H9 (cell line): ENCODE measurements around the gene ANO9. TPM values are rescaled to one million over a fixed set of nuclear protein-coding genes. Genes with fewer than 3 reads are reported as not detected.

Experiments used
- DNase-seq: peaks from one replicate; pipeline ENCODE4 v3.0.0-alpha.2; 2017
- H2AFZ ChIP-seq: one replicate; pipeline ENCODE4 v1.6.1; 2013; ENCODE audit warnings: mild to moderate bottlenecking, low read length, control low read depth, moderate library complexity
- H2AK5ac ChIP-seq: 2 replicates; pipeline ENCODE4 v1.6.1; 2013; ENCODE audit warnings: low read length, control low read depth, mixed read lengths; ENCODE audit not compliant: insufficient read length
- H2BK120ac ChIP-seq: one replicate; pipeline ENCODE4 v1.6.1; 2013; ENCODE audit warnings: low read depth, mild to moderate bottlenecking, low read length, control low read depth, inconsistent platforms; ENCODE audit not compliant: poor library complexity, severe bottlenecking
- H2BK12ac ChIP-seq: 2 replicates; pipeline ENCODE4 v1.6.1; 2013; ENCODE audit warnings: low read length, control low read depth, mixed read lengths, low read depth; ENCODE audit not compliant: insufficient read length
- H2BK15ac ChIP-seq: 2 replicates; pipeline ENCODE4 v1.6.1; 2013; ENCODE audit warnings: low read depth, low read length, control low read depth
- H2BK20ac ChIP-seq: one replicate; pipeline ENCODE4 v1.6.1; 2013; ENCODE audit warnings: low read depth, mild to moderate bottlenecking, low read length, control low read depth, inconsistent platforms; ENCODE audit not compliant: poor library complexity, severe bottlenecking
- H2BK5ac ChIP-seq: 2 replicates; pipeline ENCODE4 v1.6.1; 2013; ENCODE audit warnings: low read length, control low read depth, mixed read lengths; ENCODE audit not compliant: insufficient read length
- H3K14ac ChIP-seq: 2 replicates; pipeline ENCODE4 v1.6.1; 2013; ENCODE audit warnings: low read length, control low read depth; ENCODE audit not compliant: insufficient read depth
- H3K18ac ChIP-seq: 2 replicates; pipeline ENCODE4 v1.6.1; 2013; ENCODE audit warnings: low read depth, mild to moderate bottlenecking, mixed read lengths, low read length, control low read depth; ENCODE audit not compliant: insufficient read length
- H3K23ac ChIP-seq: 2 replicates; pipeline ENCODE4 v1.6.1; 2013; ENCODE audit warnings: low read length, control low read depth, mixed read lengths, low read depth; ENCODE audit not compliant: insufficient read length
- H3K23me2 ChIP-seq: 2 replicates; pipeline ENCODE4 v1.6.1; 2013; ENCODE audit warnings: low read depth, mild to moderate bottlenecking, mixed read lengths, low read length, control low read depth; ENCODE audit not compliant: insufficient read length, poor library complexity, severe bottlenecking
- H3K27ac ChIP-seq: 2 replicates; pipeline ENCODE4 v1.5.1; 2013; ENCODE audit warnings: low read length, control low read depth, mixed read lengths, low read depth; ENCODE audit not compliant: insufficient read length
- H3K27me3 ChIP-seq: 2 replicates; pipeline ENCODE4 v1.6.1; 2013; ENCODE audit warnings: low read length, control low read depth, inconsistent platforms; ENCODE audit not compliant: insufficient read depth
- H3K4ac ChIP-seq: 2 replicates; pipeline ENCODE4 v1.6.1; 2013; ENCODE audit warnings: low read depth, mild to moderate bottlenecking, control low read depth, inconsistent platforms, low read length, moderate library complexity
- H3K4me1 ChIP-seq: 2 replicates; pipeline ENCODE4 v1.6.1; 2013; ENCODE audit warnings: low read length, control low read depth, inconsistent platforms; ENCODE audit not compliant: insufficient read depth
- H3K4me2 ChIP-seq: 2 replicates; pipeline ENCODE4 v1.6.1; 2013; ENCODE audit warnings: low read length, control low read depth, mixed read lengths; ENCODE audit not compliant: insufficient read length, insufficient read depth
- H3K56ac ChIP-seq: 2 replicates; pipeline ENCODE4 v1.6.1; 2013; ENCODE audit warnings: low read depth, mild to moderate bottlenecking, mixed read lengths, low read length, control low read depth; ENCODE audit not compliant: insufficient read length
- H3K79me1 ChIP-seq: 2 replicates; pipeline ENCODE4 v1.6.1; 2013; ENCODE audit warnings: low read depth, mild to moderate bottlenecking, moderate library complexity, low read length, control low read depth, inconsistent platforms; ENCODE audit not compliant: insufficient read depth, poor library complexity, severe bottlenecking
- H3K79me2 ChIP-seq: 2 replicates; pipeline ENCODE4 v1.6.1; 2013; ENCODE audit warnings: low read length, control low read depth, inconsistent platforms; ENCODE audit not compliant: insufficient read depth
- H3K9ac ChIP-seq: 2 replicates; pipeline ENCODE4 v1.6.1; 2013; ENCODE audit warnings: low read length, control low read depth, mixed read lengths; ENCODE audit not compliant: insufficient read length; ENCODE audit errors: extremely low read depth
- H3K9me3 ChIP-seq: one replicate; pipeline ENCODE4 v1.6.1; 2013; ENCODE audit warnings: low read depth, low read length, inconsistent platforms; ENCODE audit not compliant: control insufficient read depth
- H3T11ph ChIP-seq: one replicate; pipeline ENCODE4 v1.6.1; 2013; ENCODE audit warnings: mild to moderate bottlenecking, low read length, control low read depth, inconsistent platforms
- H4K20me1 ChIP-seq: one replicate; pipeline ENCODE4 v1.6.1; 2013; ENCODE audit not compliant: control insufficient read depth, insufficient read length, insufficient read depth
- H4K5ac ChIP-seq: 2 replicates; pipeline ENCODE4 v1.6.1; 2013; ENCODE audit warnings: low read depth, mild to moderate bottlenecking, mixed read lengths, low read length, control low read depth; ENCODE audit not compliant: insufficient read length
- H4K8ac ChIP-seq: replicated peaks from 2 replicates; pipeline ENCODE4 v1.6.1; 2013; ENCODE audit warnings: low read length, control low read depth, mixed read lengths, low read depth; ENCODE audit not compliant: insufficient read length
- H4K91ac ChIP-seq: 2 replicates; pipeline ENCODE4 v1.6.1; 2013; ENCODE audit warnings: low read depth, mild to moderate bottlenecking, moderate library complexity, mixed read lengths, low read length, control low read depth; ENCODE audit not compliant: insufficient read length
- H3K27ac Mint-ChIP-seq, 3 experiments: 2 replicates in 2 of 3; 3 replicates in 1 of 3; pipeline ENCODE4 v1.8.0; 2020 to 2021; ENCODE audit warnings: mixed read lengths in 3 of 3, mild to moderate bottlenecking in 1 of 3, moderate library complexity in 1 of 3
- H3K27me3 Mint-ChIP-seq: 2 replicates; pipeline ENCODE4 v1.8.0; 2021; ENCODE audit warnings: low read depth, mild to moderate bottlenecking, moderate library complexity, mixed read lengths
- H3K36me3 Mint-ChIP-seq, 3 experiments: 2 replicates in 2 of 3; 3 replicates in 1 of 3; pipeline ENCODE4 v1.8.0; 2020 to 2021; ENCODE audit warnings: low read depth in 3 of 3, mixed read lengths in 3 of 3; ENCODE audit not compliant: insufficient read depth in 1 of 3
- H3K4me1 Mint-ChIP-seq, 2 experiments: 2 replicates each; pipeline ENCODE4 v1.8.0; 2020; ENCODE audit warnings: mixed read lengths in 2 of 2
- H3K4me3 Mint-ChIP-seq, 2 experiments: 2 replicates in 1 of 2; 3 replicates in 1 of 2; pipeline ENCODE4 v1.8.0; 2020 to 2021; ENCODE audit warnings: mild to moderate bottlenecking in 2 of 2, mixed read lengths in 2 of 2, moderate library complexity in 1 of 2
- H3K9me3 Mint-ChIP-seq, 2 experiments: 2 replicates in 1 of 2; 3 replicates in 1 of 2; pipeline ENCODE4 v1.8.0; 2020; ENCODE audit warnings: mild to moderate bottlenecking in 2 of 2, mixed read lengths in 2 of 2, moderate library complexity in 1 of 2
- CTCF ChIP-seq: fragments of 200-600 bp; sonication (generic); conservative IDR thresholded peaks from 3 replicates; pipeline ENCODE4 v1.8.0; 2021; ENCODE audit warnings: antibody characterized with exemption, mild to moderate bottlenecking
- WGBS: extraction: QIAGEN DNeasy Blood & Tissue Kit; methylation state at CpG from one replicate; pipeline ENCODE4 v1.1.7; 2013; ENCODE audit warnings: missing lambda C conversion rate, low lambda C conversion rate, mixed read lengths; ENCODE audit not compliant: insufficient read length; ENCODE audit errors: extremely low coverage; 5-methylcytosine and 5-hydroxymethylcytosine counted together
- total RNA-seq: library from RNA; stranded (reverse); gene quantifications from 2 replicates; pipeline ENCODE4 v1.2.1, GENCODE V29; 2021

The ANO9 gene
- total RNA-seq, 1 experiment from 2014 or later, result 13.1 TPM

DNA sequence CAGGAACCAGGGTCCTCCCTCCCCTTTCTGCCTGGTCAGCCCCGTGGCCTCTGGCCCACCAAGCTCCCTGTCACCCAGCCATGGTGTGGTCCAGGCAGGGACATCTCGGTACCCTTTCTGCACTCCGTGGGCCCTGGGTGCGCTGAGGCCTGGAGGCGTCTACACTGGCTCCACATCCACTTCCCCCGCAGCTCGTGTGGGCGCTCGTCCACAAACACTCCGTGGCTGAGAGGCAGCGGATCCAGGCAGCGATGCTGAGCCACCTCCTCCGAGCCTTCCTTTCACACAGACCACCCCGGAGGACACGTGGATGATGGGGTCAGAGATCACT lies 49.1 kb upstream of the ANO9 start:
- Histone ChIP-seq H2BK20ac (no peak overlapping the region), H2AK5ac (no peak overlapping the region), H3K79me2 (no peaks in the 10 kb centered on the region), H3K4me1 (no peaks in the 10 kb centered on the region), H4K91ac (no peak overlapping the region), H3K56ac (no peak overlapping the region), H2BK12ac (no peak overlapping the region), H2BK5ac (no peak overlapping the region), H3K23ac (no peak overlapping the region), H3K18ac (no peak overlapping the region), H3K23me2 (no peaks in the 10 kb centered on the region), H3K4me2 (no peak overlapping the region), H3K27ac (no peak overlapping the region), H3T11ph (no peak overlapping the region), H3K14ac (no peak overlapping the region), H4K20me1 (no peaks in the 10 kb centered on the region), H3K9me3 (no peaks in the 10 kb centered on the region), H2AFZ (no peak overlapping the region), H3K9ac (no peak overlapping the region), H4K5ac (no peak overlapping the region), H3K79me1 (no peaks in the 10 kb centered on the region), H4K8ac (no peak overlapping the region), H2BK120ac (no peak overlapping the region), H3K4ac (no peak overlapping the region), H3K27me3 (no peaks in the 10 kb centered on the region), H2BK15ac (no peak overlapping the region)
- no peak overlapping the region for H3K4me3 Mint-ChIP-seq
- no peak for TF ChIP-seq CTCF
- DNase-seq, result peak; percentile 18
- H3K36me3 Mint-ChIP-seq, result peaks cover 7 to 31% (median 31%) of the 10 kb centered on the region in 3 experiments
- H3K27me3 Mint-ChIP-seq, result no peaks in the 10 kb centered on the region; the same call in 1 of the 2 replicates
- H3K27ac Mint-ChIP-seq, result no peak overlapping the region
- no peaks in the 10 kb centered on the region for H3K9me3 Mint-ChIP-seq
- no peaks in the 10 kb centered on the region for H3K4me1 Mint-ChIP-seq
- WGBS, result no CpG with 5 or more reads among the region's 15 CpGs
